ENCODE results near the gene LNPEP. TPM values are rescaled to one million over a fixed set of nuclear protein-coding genes. Genes with fewer than 3 reads are reported as not detected.

Gene LNPEP
- total and polyA plus RNA-seq, 2 donors from 2014 or later, result 6.5 to 74.3 TPM

- no peak overlapping the region for H3K4me3 ChIP-seq (ENCODE audit: low read length in 3 of 3)
- intact Hi-C loops (cut with DNase I), result no loop called here
- FAIRE-seq, result no peak
- H3K36me3 ChIP-seq (ENCODE audit: control insufficient read depth in 2 of 3, insufficient read depth in 3 of 3, low read length in 3 of 3), result no peaks in the 10 kb centered on the region
- H3K27ac ChIP-seq (ENCODE audit: low read depth in 2 of 2, low read length in 2 of 2), result no peak overlapping the region
- H3K9me3 ChIP-seq (ENCODE audit: control insufficient read depth in 2 of 3, insufficient read depth in 1 of 3, low read length in 3 of 3), result no peaks in the 10 kb centered on the region
- no peak overlapping the region for H3K9ac ChIP-seq (ENCODE audit: low read length in 3 of 3)
- no peak for DNase-seq
- H3K27me3 ChIP-seq (ENCODE audit: control insufficient read depth, insufficient read depth, low read length), result no peaks in the 10 kb centered on the region
- no peaks in the 10 kb centered on the region for H3K4me1 ChIP-seq (ENCODE audit: control insufficient read depth in 2 of 3, insufficient read depth in 2 of 3, low read depth in 1 of 3, low read length in 3 of 3)
- no peak for TF ChIP-seq CTCF (IDR thresholded peaks at IDR 0.05; ENCODE audit: borderline replicate concordance, extremely low read depth, insufficient read depth)
Observed at GRCh38 chr5:96919754-96920197, 16.1 kb upstream of the LNPEP start.

- no peaks in the 10 kb centered on the region for H3K27me3 ChIP-seq (ENCODE audit: control insufficient read depth, insufficient read depth, low read length)
- intact Hi-C loops (cut with DNase I), result no loop called here
- H3K9me3 ChIP-seq (ENCODE audit: control insufficient read depth in 2 of 3, insufficient read depth in 1 of 3, low read length in 3 of 3), result no peaks in the 10 kb centered on the region
- FAIRE-seq, result no peak
- DNase-seq, result no peak
- no peaks in the 10 kb centered on the region for H3K36me3 ChIP-seq (ENCODE audit: control insufficient read depth in 2 of 3, insufficient read depth in 3 of 3, low read length in 3 of 3)
- no peak for TF ChIP-seq CTCF (IDR thresholded peaks at IDR 0.05; ENCODE audit: borderline replicate concordance, extremely low read depth, insufficient read depth)
- no peak overlapping the region for H3K27ac ChIP-seq (ENCODE audit: low read depth in 2 of 2, low read length in 2 of 2)
- H3K9ac ChIP-seq (ENCODE audit: low read length in 3 of 3), result no peak overlapping the region
- no peak overlapping the region for H3K4me3 ChIP-seq (ENCODE audit: low read length in 3 of 3)
- no peaks in the 10 kb centered on the region for H3K4me1 ChIP-seq (ENCODE audit: control insufficient read depth in 2 of 3, insufficient read depth in 2 of 3, low read depth in 1 of 3, low read length in 3 of 3)
Observed at GRCh38 chr5:96920744-96921355, 15.0 kb upstream of the LNPEP start.

DNA sequence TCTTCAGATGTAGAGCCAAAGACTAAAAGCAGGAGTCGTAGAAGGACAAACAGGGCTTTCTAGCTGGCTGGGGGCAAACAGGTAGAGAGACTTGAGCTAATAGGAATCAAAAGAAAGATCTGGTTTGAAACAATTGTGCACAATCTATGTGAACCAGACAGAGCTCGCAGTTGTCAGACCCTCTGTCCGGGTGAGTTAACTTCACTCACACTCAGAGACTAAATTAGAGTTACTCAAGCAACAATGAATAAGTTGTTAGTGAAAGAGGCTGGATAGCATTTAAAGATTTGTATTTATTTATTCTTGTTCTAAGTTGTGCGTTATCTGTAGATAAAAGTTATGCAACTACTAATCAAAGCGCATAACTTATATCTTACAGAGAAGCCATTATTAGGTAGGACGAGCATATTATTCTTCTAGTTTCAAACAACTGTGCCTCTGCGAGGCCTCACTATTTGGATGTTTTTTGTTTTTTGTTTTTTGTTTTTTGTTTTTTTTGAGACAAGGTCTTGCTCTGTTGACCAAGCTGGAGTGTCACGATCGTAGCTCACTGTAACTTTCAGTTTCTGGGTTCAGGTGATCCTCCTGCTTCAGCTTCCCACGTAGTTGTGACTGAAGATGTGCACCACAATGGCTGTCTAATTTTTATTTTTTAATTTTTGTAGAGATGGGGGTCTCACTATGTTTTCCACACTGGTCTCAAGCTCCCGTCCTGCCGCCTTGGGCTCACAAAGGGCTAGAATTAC is 13.2 kb upstream of the LNPEP start:
- no peak for FAIRE-seq
- TF ChIP-seq CTCF (IDR thresholded peaks at IDR 0.05; ENCODE audit: borderline replicate concordance, extremely low read depth, insufficient read depth), result no peak
- H3K27ac ChIP-seq (ENCODE audit: low read depth in 2 of 2, low read length in 2 of 2), result no peak overlapping the region
- H3K9ac ChIP-seq (ENCODE audit: low read length in 3 of 3), result no peak overlapping the region
- H3K27me3 ChIP-seq (ENCODE audit: control insufficient read depth, insufficient read depth, low read length), result no peaks in the 10 kb centered on the region
- no peak for DNase-seq
- H3K9me3 ChIP-seq (ENCODE audit: control insufficient read depth in 2 of 3, insufficient read depth in 1 of 3, low read length in 3 of 3), result no peaks in the 10 kb centered on the region
- no peaks in the 10 kb centered on the region for H3K4me1 ChIP-seq (ENCODE audit: control insufficient read depth in 2 of 3, insufficient read depth in 2 of 3, low read depth in 1 of 3, low read length in 3 of 3)
- no peaks in the 10 kb centered on the region for H3K36me3 ChIP-seq (ENCODE audit: control insufficient read depth in 2 of 3, insufficient read depth in 3 of 3, low read length in 3 of 3)
- intact Hi-C loops (cut with DNase I), result no loop called here
- H3K4me3 ChIP-seq (ENCODE audit: low read length in 3 of 3), result peak overlapping the region in 1 of 3 donors; percentile 11
